ENCODE measurements around the gene GAL.

Gene GAL

GRCh38 chr11:68707527-68707926 is 23.2 kb downstream of the GAL start:
- DNase-seq = no peak
- no peak overlapping the region for H3K27ac ChIP-seq (ENCODE audit: insufficient read depth in 1 of 2, low read depth in 1 of 2, low read length in 2 of 2, poor library complexity in 1 of 2, severe bottlenecking in 2 of 2)
- CTCF ChIA-PET = no interaction called here
- POLR2A ChIA-PET = interaction anchor here (0.6 kb wide), 1 partner anchor 42 kb away, joined by 3 read pairs; no protein-coding TSS in a partner anchor
- H3K4me3 ChIP-seq (ENCODE audit: control insufficient read depth in 1 of 7, extremely low read depth in 1 of 7, insufficient read depth in 4 of 7, low read depth in 2 of 7, low read length in 6 of 7) = no peak overlapping the region
- peaks cover 0 to 8% (median 3%) of the 10 kb centered on the region in 4 experiments for H3K4me1 ChIP-seq (ENCODE audit: control extremely low read depth in 1 of 4, control insufficient read depth in 4 of 4, insufficient read depth in 4 of 4, low read length in 3 of 4)
- H3K27me3 ChIP-seq (replicated peaks in 2 of 5; ENCODE audit: control insufficient read depth in 4 of 5, insufficient read depth in 5 of 5, low read length in 4 of 5) = no peaks in the 10 kb centered on the region
- 88% methylated on average over 2 of the region's 7 CpGs for WGBS (ENCODE audit: insufficient coverage)
- peaks cover 0 to 4% (median 2%) of the 10 kb centered on the region in 4 experiments for H3K36me3 ChIP-seq (ENCODE audit: control insufficient read depth in 4 of 4, insufficient read depth in 4 of 4, low read length in 3 of 4)
- H3K9me3 ChIP-seq (ENCODE audit: control extremely low read depth in 1 of 5, control insufficient read depth in 4 of 5, insufficient read depth in 2 of 5, low read depth in 1 of 5, low read length in 4 of 5) = no peaks in the 10 kb centered on the region

DNA sequence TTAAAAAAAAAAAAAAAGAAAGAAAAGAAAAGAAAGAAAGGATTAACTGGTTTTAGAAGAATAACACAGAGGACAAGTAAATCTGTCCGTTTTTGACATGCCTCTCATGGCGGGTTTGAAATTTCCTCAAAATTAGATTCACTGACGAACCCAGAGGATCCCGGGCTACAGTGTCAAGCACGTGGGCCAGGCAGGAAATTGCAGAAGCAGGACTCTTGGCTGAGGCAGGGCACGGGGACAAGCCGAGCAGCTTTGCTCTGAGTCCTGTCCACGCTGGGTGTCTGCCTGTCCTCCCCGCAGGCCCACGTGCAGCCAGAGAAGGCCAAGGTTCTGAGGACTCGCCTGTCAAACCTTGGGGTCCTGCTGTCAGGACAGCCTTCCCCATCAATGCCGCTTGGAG is 24.7 kb downstream of the GAL start:
- H3K27ac ChIP-seq (ENCODE audit: insufficient read depth in 1 of 2, low read depth in 1 of 2, low read length in 2 of 2, poor library complexity in 1 of 2, severe bottlenecking in 2 of 2) = no peak overlapping the region
- 98% methylated on average over 12 of the region's 12 CpGs for WGBS (ENCODE audit: insufficient coverage)
- POLR2A ChIA-PET = no interaction called here
- peaks cover 0 to 6% (median 3%) of the 10 kb centered on the region in 4 experiments for H3K36me3 ChIP-seq (ENCODE audit: control insufficient read depth in 4 of 4, insufficient read depth in 4 of 4, low read length in 3 of 4)
- H3K9me3 ChIP-seq (ENCODE audit: control extremely low read depth in 1 of 5, control insufficient read depth in 4 of 5, insufficient read depth in 2 of 5, low read depth in 1 of 5, low read length in 4 of 5) = no peaks in the 10 kb centered on the region
- no peaks in the 10 kb centered on the region for H3K27me3 ChIP-seq (replicated peaks in 2 of 5; ENCODE audit: control insufficient read depth in 4 of 5, insufficient read depth in 5 of 5, low read length in 4 of 5)
- no peak overlapping the region for H3K4me3 ChIP-seq (ENCODE audit: control insufficient read depth in 1 of 7, extremely low read depth in 1 of 7, insufficient read depth in 4 of 7, low read depth in 2 of 7, low read length in 6 of 7)
- no peak for DNase-seq
- H3K4me1 ChIP-seq (ENCODE audit: control extremely low read depth in 1 of 4, control insufficient read depth in 4 of 4, insufficient read depth in 4 of 4, low read length in 3 of 4) = peaks cover 0 to 8% (median 3%) of the 10 kb centered on the region in 4 experiments
- CTCF ChIA-PET = no interaction called here

DNA sequence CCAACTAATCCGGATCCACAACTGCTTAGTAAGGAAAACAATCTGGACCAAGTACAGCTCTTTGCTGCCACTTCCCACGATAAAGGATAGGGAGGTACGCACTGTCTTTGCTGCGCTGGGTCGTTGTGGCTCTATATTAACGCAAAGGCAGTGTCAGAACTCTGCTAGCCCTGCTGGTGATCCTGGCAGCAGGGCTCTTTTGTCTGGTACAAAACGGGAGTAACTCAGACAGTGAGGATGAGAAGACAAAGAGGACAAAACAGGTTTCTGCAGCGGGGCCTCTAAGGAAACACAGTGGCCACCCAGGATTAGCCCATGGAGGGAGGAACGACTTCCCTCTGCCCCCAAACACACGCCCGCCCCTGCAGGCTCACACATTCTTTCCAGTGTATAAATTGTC is 26.1 kb downstream of the GAL start:
- CTCF ChIA-PET = no interaction called here

GRCh38 chr11:68711114-68711513 is 26.8 kb downstream of the GAL start:
- DNase-seq = no peak
- Histone ChIP-seq H3K9me3 (ENCODE audit: control extremely low read depth in 1 of 5, control insufficient read depth in 4 of 5, insufficient read depth in 2 of 5, low read depth in 1 of 5, low read length in 4 of 5) (peaks cover 0 to 2% (median 0%) of the 10 kb centered on the region in 5 experiments), H3K27me3 (replicated peaks in 2 of 5; ENCODE audit: control insufficient read depth in 4 of 5, insufficient read depth in 5 of 5, low read length in 4 of 5) (no peaks in the 10 kb centered on the region), H3K27ac (ENCODE audit: insufficient read depth in 1 of 2, low read depth in 1 of 2, low read length in 2 of 2, poor library complexity in 1 of 2, severe bottlenecking in 2 of 2) (no peak overlapping the region), H3K4me3 (ENCODE audit: control insufficient read depth in 1 of 7, extremely low read depth in 1 of 7, insufficient read depth in 4 of 7, low read depth in 2 of 7, low read length in 6 of 7) (no peak overlapping the region), H3K36me3 (ENCODE audit: control insufficient read depth in 4 of 4, insufficient read depth in 4 of 4, low read length in 3 of 4) (peaks cover 0 to 11% (median 5%) of the 10 kb centered on the region in 4 experiments), H3K4me1 (ENCODE audit: control extremely low read depth in 1 of 4, control insufficient read depth in 4 of 4, insufficient read depth in 4 of 4, low read length in 3 of 4) (peaks cover 0 to 8% (median 3%) of the 10 kb centered on the region in 4 experiments)
- WGBS (ENCODE audit: insufficient coverage) = 98% methylated on average over 7 of the region's 8 CpGs
- ChIA-PET CTCF (no interaction called here), POLR2A (no interaction called here)

More for the DNA sequence above, 26.1 kb downstream of the GAL start:
- POLR2A ChIA-PET = no interaction called here
- Histone ChIP-seq H3K4me1 (ENCODE audit: control extremely low read depth in 1 of 4, control insufficient read depth in 4 of 4, insufficient read depth in 4 of 4, low read length in 3 of 4) (peaks cover 0 to 8% (median 3%) of the 10 kb centered on the region in 4 experiments), H3K27ac (ENCODE audit: insufficient read depth in 1 of 2, low read depth in 1 of 2, low read length in 2 of 2, poor library complexity in 1 of 2, severe bottlenecking in 2 of 2) (no peak overlapping the region), H3K36me3 (ENCODE audit: control insufficient read depth in 4 of 4, insufficient read depth in 4 of 4, low read length in 3 of 4) (peaks cover 0 to 11% (median 5%) of the 10 kb centered on the region in 4 experiments), H3K27me3 (replicated peaks in 2 of 5; ENCODE audit: control insufficient read depth in 4 of 5, insufficient read depth in 5 of 5, low read length in 4 of 5) (no peaks in the 10 kb centered on the region), H3K4me3 (ENCODE audit: control insufficient read depth in 1 of 7, extremely low read depth in 1 of 7, insufficient read depth in 4 of 7, low read depth in 2 of 7, low read length in 6 of 7) (no peak overlapping the region), H3K9me3 (ENCODE audit: control extremely low read depth in 1 of 5, control insufficient read depth in 4 of 5, insufficient read depth in 2 of 5, low read depth in 1 of 5, low read length in 4 of 5) (no peaks in the 10 kb centered on the region)
- 97% methylated on average over 10 of the region's 11 CpGs for WGBS (ENCODE audit: insufficient coverage)
- no peak for DNase-seq

GRCh38 chr11:68714060-68714856 is 29.9 kb downstream of the GAL start:
- POLR2A ChIA-PET = no interaction called here
- Histone ChIP-seq H3K4me3 (ENCODE audit: control insufficient read depth in 1 of 7, extremely low read depth in 1 of 7, insufficient read depth in 4 of 7, low read depth in 2 of 7, low read length in 6 of 7) (no peak overlapping the region), H3K27ac (ENCODE audit: insufficient read depth in 1 of 2, low read depth in 1 of 2, low read length in 2 of 2, poor library complexity in 1 of 2, severe bottlenecking in 2 of 2) (no peak overlapping the region), H3K9me3 (ENCODE audit: control extremely low read depth in 1 of 5, control insufficient read depth in 4 of 5, insufficient read depth in 2 of 5, low read depth in 1 of 5, low read length in 4 of 5) (peaks cover 0 to 4% (median 0%) of the 10 kb centered on the region in 5 experiments), H3K4me1 (ENCODE audit: control extremely low read depth in 1 of 4, control insufficient read depth in 4 of 4, insufficient read depth in 4 of 4, low read length in 3 of 4) (no peaks in the 10 kb centered on the region), H3K36me3 (ENCODE audit: control insufficient read depth in 4 of 4, insufficient read depth in 4 of 4, low read length in 3 of 4) (peaks cover 0 to 14% (median 5%) of the 10 kb centered on the region in 4 experiments), H3K27me3 (replicated peaks in 2 of 5; ENCODE audit: control insufficient read depth in 4 of 5, insufficient read depth in 5 of 5, low read length in 4 of 5) (no peaks in the 10 kb centered on the region)
- CTCF ChIA-PET = interaction anchor here (0.6 kb wide), 1 partner anchor 94 kb away, joined by 4 read pairs; no protein-coding TSS in a partner anchor
- WGBS (ENCODE audit: insufficient coverage) = 95% methylated on average over 20 of the region's 23 CpGs
- no peak for DNase-seq

DNA sequence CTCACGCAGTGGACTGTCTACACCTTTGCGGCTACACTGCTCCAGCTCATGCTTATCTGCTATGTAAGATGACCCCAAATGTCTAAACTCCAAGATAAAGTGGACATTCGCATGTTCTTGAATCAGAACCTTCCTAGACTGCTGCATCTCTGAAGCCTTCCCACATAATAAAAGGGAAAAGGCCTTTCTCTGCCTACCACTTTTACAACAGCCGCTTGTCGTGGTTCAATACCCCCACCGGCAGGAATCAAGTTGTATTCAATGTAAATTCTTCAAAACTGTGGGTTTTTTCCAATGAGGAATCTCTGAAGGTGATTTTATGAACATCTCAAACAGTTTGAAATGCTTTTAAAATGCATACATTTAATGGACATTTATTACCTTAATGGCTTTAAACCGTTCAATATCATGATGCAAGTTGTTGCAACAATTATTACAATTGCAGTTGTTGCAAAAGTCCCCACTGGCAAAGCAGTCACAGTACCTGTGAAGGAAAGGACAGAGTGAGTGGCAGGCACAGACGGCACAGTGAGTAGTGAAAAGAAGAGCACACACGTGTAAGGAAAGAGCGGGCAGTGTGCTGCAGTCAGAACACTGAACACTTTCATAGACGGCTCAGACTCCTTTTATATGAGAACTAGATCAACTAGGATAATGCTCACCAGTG is 31.2 kb downstream of the GAL start:
- peaks cover 0 to 16% (median 4%) of the 10 kb centered on the region in 5 experiments for H3K9me3 ChIP-seq (ENCODE audit: control extremely low read depth in 1 of 5, control insufficient read depth in 4 of 5, insufficient read depth in 2 of 5, low read depth in 1 of 5, low read length in 4 of 5)
- 98% methylated on average over 7 of the region's 11 CpGs for WGBS (ENCODE audit: insufficient coverage)
- no peaks in the 10 kb centered on the region for H3K4me1 ChIP-seq (ENCODE audit: control extremely low read depth in 1 of 4, control insufficient read depth in 4 of 4, insufficient read depth in 4 of 4, low read length in 3 of 4)
- ChIA-PET POLR2A (no interaction called here), CTCF (no interaction called here)
- H3K27ac ChIP-seq (ENCODE audit: insufficient read depth in 1 of 2, low read depth in 1 of 2, low read length in 2 of 2, poor library complexity in 1 of 2, severe bottlenecking in 2 of 2) = no peak overlapping the region
- no peak for DNase-seq
- H3K4me3 ChIP-seq (ENCODE audit: control insufficient read depth in 1 of 7, extremely low read depth in 1 of 7, insufficient read depth in 4 of 7, low read depth in 2 of 7, low read length in 6 of 7) = no peak overlapping the region
- no peaks in the 10 kb centered on the region for H3K27me3 ChIP-seq (replicated peaks in 2 of 5; ENCODE audit: control insufficient read depth in 4 of 5, insufficient read depth in 5 of 5, low read length in 4 of 5)
- peaks cover 0 to 21% (median 8%) of the 10 kb centered on the region in 4 experiments for H3K36me3 ChIP-seq (ENCODE audit: control insufficient read depth in 4 of 4, insufficient read depth in 4 of 4, low read length in 3 of 4)

DNA sequence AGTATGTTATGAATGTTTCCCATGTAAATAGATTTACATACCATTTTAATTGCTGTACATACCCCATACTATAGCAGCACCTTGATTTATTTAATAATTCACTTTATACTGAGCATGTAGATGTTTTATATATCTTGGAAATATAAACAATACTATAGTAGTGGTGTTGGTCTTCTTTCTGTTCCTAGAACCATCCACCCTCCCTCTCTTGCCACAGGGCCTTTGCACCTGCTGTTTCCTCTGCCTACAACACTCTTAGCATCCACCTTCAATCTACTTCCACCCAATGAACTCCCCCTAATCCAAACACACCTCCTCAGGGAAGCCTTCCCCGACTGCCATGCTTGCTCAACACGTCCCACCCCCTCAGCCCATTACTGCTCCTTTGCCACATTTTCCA is 36.7 kb downstream of the GAL start:
- DNase-seq = no peak
- H3K4me1 ChIP-seq (ENCODE audit: control extremely low read depth in 1 of 4, control insufficient read depth in 4 of 4, insufficient read depth in 4 of 4, low read length in 3 of 4) = peaks cover 0 to 4% (median 0%) of the 10 kb centered on the region in 4 experiments
- H3K9me3 ChIP-seq (ENCODE audit: control extremely low read depth in 1 of 5, control insufficient read depth in 4 of 5, insufficient read depth in 2 of 5, low read depth in 1 of 5, low read length in 4 of 5) = peaks cover 0 to 18% (median 4%) of the 10 kb centered on the region in 5 experiments
- 100% methylated on average over 1 of the region's 2 CpGs for WGBS (ENCODE audit: insufficient coverage)
- H3K36me3 ChIP-seq (ENCODE audit: control insufficient read depth in 4 of 4, insufficient read depth in 4 of 4, low read length in 3 of 4) = peaks cover 0 to 17% (median 7%) of the 10 kb centered on the region in 4 experiments
- ChIA-PET CTCF (no interaction called here), POLR2A (no interaction called here)
- no peak overlapping the region for H3K4me3 ChIP-seq (ENCODE audit: control insufficient read depth in 1 of 7, extremely low read depth in 1 of 7, insufficient read depth in 4 of 7, low read depth in 2 of 7, low read length in 6 of 7)
- no peaks in the 10 kb centered on the region for H3K27me3 ChIP-seq (replicated peaks in 2 of 5; ENCODE audit: control insufficient read depth in 4 of 5, insufficient read depth in 5 of 5, low read length in 4 of 5)
- no peak overlapping the region for H3K27ac ChIP-seq (ENCODE audit: insufficient read depth in 1 of 2, low read depth in 1 of 2, low read length in 2 of 2, poor library complexity in 1 of 2, severe bottlenecking in 2 of 2)
